IMR-90 (cell line): ENCODE results near the gene TMEM106A. TPM values are rescaled to one million over a fixed set of nuclear protein-coding genes. Genes with fewer than 3 reads are reported as not detected.

Experiments
- CHD1 ChIP-seq: IDR thresholded peaks from 2 replicates; pipeline ENCODE4 v1.6.1; 2012; ENCODE audit warnings: low read depth, low read length, improper control_type of control experiment
- ELK1 ChIP-seq: fragments of 150-350 bp; IDR thresholded peaks from 2 replicates; pipeline ENCODE4 v1.6.1; 2016; ENCODE audit warnings: low read depth, mild to moderate bottlenecking, low read length, moderate library complexity, borderline replicate concordance
- MAZ ChIP-seq: IDR thresholded peaks from 2 replicates; pipeline ENCODE4 v1.6.1; 2012; ENCODE audit warnings: low read depth, mild to moderate bottlenecking, low read length, improper control_type of control experiment, moderate library complexity, borderline replicate concordance
- polyA plus RNA-seq, 3 experiments: library from polyadenylated mRNA; depleted of rRNA; stranded (reverse); fragments of >200 nt; gene quantifications; 2 replicates each; pipeline ENCODE4 v1.2.3, GENCODE V29; 2012; ENCODE audit warnings: low replicate concordance in 1 of 3
- total RNA-seq: library from RNA; depleted of rRNA; stranded (reverse); fragments of >200 nt; gene quantifications from 2 replicates; pipeline ENCODE4 v1.2.3, GENCODE V29; 2012

The TMEM106A gene
- total and polyA plus RNA-seq, 2 of the 4 experiments (the other 2 are of a cell fraction) = 2.2 to 7.5 TPM

GRCh38 chr17:43170140-43170765 lies 41.4 kb upstream of the TMEM106A start (continued):
- no peak for TF ChIP-seq ELK1
- no peak for TF ChIP-seq CHD1
- no peak for TF ChIP-seq MAZ
